H1 (cell line): ENCODE measurements around the gene FAM221B. TPM values are rescaled to one million over a fixed set of nuclear protein-coding genes. Genes with fewer than 3 reads are reported as not detected.

Experiments used
- BCL11A ChIP-seq, 2 experiments: IDR thresholded peaks; one replicate each; pipeline ENCODE4 v1.6.1; 2011; ENCODE audit warnings: low read depth in 2 of 2, low read length in 2 of 2, mild to moderate bottlenecking in 2 of 2
- FOSL1 ChIP-seq: IDR thresholded peaks from 2 replicates; pipeline ENCODE4 v1.6.1; 2011; ENCODE audit warnings: mild to moderate bottlenecking, low read depth, low read length, moderate library complexity; ENCODE audit not compliant: insufficient read depth
- GABPA ChIP-seq: IDR thresholded peaks from 2 replicates; pipeline ENCODE4 v1.6.1; 2011; ENCODE audit warnings: mild to moderate bottlenecking, low read length, moderate library complexity, borderline replicate concordance; ENCODE audit not compliant: insufficient read depth
- KDM1A ChIP-seq: fragments of 200-600, 300-600 bp; sonication (generic); IDR thresholded peaks from 2 replicates; pipeline ENCODE4 v1.7.1; 2016; ENCODE audit warnings: mild to moderate bottlenecking, low read length, borderline replicate concordance
- SIRT6 ChIP-seq: IDR thresholded peaks from one replicate; pipeline ENCODE4 v1.7.1; 2012; ENCODE audit warnings: low read length, inconsistent platforms
- SRF ChIP-seq: IDR thresholded peaks from 2 replicates; pipeline ENCODE4 v1.6.1; 2011; ENCODE audit warnings: mild to moderate bottlenecking, low read depth, low read length, moderate library complexity
- polyA plus RNA-seq, 7 experiments: library from polyadenylated mRNA; depleted of rRNA in 3 of 7; stranded (reverse) in 5 of 7; unstranded in 2 of 7; fragments of >200 nt in 5 of 7; fragments of 200-250 nt in 2 of 7; gene quantifications; 1 replicate in 5 of 7; 2 replicates in 1 of 7; 4 replicates in 1 of 7; pipeline versions ENCODE4 v1.2.1 to v1.2.3, GENCODE V29; 2011 to 2013; ENCODE audit warnings: missing spikeins in 2 of 7, mixed read lengths in 2 of 7
- total RNA-seq: library from RNA; stranded (reverse); fragmentation: NEBNext Ultra II Directional; extraction: Animal tissue kit (Norgen Biotek cat#: 25700); gene quantifications from 2 replicates; pipeline ENCODE4 v1.2.1, GENCODE V29; 2021
- TF ChIP-seq, protein P1 (sequence below): fragments of 300-600 bp; sonication (generic); IDR thresholded peaks from 2 replicates; pipeline ENCODE4 v1.7.1; 2012; ENCODE audit warnings: low read length, moderate library complexity, mild to moderate bottlenecking, inconsistent platforms; ENCODE audit not compliant: insufficient replicate concordance

The FAM221B gene
- total and polyA plus RNA-seq, 2 of the 8 experiments (the other 6 are each of a cell fraction or from before 2014, with no cell fraction given): not detected

- TF ChIP-seq, protein P1, sequence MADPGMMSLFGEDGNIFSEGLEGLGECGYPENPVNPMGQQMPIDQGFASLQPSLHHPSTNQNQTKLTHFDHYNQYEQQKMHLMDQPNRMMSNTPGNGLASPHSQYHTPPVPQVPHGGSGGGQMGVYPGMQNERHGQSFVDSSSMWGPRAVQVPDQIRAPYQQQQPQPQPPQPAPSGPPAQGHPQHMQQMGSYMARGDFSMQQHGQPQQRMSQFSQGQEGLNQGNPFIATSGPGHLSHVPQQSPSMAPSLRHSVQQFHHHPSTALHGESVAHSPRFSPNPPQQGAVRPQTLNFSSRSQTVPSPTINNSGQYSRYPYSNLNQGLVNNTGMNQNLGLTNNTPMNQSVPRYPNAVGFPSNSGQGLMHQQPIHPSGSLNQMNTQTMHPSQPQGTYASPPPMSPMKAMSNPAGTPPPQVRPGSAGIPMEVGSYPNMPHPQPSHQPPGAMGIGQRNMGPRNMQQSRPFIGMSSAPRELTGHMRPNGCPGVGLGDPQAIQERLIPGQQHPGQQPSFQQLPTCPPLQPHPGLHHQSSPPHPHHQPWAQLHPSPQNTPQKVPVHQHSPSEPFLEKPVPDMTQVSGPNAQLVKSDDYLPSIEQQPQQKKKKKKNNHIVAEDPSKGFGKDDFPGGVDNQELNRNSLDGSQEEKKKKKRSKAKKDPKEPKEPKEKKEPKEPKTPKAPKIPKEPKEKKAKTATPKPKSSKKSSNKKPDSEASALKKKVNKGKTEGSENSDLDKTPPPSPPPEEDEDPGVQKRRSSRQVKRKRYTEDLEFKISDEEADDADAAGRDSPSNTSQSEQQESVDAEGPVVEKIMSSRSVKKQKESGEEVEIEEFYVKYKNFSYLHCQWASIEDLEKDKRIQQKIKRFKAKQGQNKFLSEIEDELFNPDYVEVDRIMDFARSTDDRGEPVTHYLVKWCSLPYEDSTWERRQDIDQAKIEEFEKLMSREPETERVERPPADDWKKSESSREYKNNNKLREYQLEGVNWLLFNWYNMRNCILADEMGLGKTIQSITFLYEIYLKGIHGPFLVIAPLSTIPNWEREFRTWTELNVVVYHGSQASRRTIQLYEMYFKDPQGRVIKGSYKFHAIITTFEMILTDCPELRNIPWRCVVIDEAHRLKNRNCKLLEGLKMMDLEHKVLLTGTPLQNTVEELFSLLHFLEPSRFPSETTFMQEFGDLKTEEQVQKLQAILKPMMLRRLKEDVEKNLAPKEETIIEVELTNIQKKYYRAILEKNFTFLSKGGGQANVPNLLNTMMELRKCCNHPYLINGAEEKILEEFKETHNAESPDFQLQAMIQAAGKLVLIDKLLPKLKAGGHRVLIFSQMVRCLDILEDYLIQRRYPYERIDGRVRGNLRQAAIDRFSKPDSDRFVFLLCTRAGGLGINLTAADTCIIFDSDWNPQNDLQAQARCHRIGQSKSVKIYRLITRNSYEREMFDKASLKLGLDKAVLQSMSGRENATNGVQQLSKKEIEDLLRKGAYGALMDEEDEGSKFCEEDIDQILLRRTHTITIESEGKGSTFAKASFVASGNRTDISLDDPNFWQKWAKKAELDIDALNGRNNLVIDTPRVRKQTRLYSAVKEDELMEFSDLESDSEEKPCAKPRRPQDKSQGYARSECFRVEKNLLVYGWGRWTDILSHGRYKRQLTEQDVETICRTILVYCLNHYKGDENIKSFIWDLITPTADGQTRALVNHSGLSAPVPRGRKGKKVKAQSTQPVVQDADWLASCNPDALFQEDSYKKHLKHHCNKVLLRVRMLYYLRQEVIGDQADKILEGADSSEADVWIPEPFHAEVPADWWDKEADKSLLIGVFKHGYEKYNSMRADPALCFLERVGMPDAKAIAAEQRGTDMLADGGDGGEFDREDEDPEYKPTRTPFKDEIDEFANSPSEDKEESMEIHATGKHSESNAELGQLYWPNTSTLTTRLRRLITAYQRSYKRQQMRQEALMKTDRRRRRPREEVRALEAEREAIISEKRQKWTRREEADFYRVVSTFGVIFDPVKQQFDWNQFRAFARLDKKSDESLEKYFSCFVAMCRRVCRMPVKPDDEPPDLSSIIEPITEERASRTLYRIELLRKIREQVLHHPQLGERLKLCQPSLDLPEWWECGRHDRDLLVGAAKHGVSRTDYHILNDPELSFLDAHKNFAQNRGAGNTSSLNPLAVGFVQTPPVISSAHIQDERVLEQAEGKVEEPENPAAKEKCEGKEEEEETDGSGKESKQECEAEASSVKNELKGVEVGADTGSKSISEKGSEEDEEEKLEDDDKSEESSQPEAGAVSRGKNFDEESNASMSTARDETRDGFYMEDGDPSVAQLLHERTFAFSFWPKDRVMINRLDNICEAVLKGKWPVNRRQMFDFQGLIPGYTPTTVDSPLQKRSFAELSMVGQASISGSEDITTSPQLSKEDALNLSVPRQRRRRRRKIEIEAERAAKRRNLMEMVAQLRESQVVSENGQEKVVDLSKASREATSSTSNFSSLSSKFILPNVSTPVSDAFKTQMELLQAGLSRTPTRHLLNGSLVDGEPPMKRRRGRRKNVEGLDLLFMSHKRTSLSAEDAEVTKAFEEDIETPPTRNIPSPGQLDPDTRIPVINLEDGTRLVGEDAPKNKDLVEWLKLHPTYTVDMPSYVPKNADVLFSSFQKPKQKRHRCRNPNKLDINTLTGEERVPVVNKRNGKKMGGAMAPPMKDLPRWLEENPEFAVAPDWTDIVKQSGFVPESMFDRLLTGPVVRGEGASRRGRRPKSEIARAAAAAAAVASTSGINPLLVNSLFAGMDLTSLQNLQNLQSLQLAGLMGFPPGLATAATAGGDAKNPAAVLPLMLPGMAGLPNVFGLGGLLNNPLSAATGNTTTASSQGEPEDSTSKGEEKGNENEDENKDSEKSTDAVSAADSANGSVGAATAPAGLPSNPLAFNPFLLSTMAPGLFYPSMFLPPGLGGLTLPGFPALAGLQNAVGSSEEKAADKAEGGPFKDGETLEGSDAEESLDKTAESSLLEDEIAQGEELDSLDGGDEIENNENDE: no peak
- TF ChIP-seq KDM1A: no peak
- TF ChIP-seq SRF: no peak
- no peak for TF ChIP-seq BCL11A (IDR thresholded peaks at IDR 0.05; ENCODE audit: low read depth in 2 of 2, low read length in 2 of 2)
- no peak for TF ChIP-seq GABPA
- TF ChIP-seq SIRT6: no peak
- no peak for TF ChIP-seq FOSL1
These were observed 17.0 kb downstream of the FAM221B start (continued) for GRCh38 chr9:35811381-35812024.
